ENCODE data around the gene PAGE5.

Gene PAGE5

DNA sequence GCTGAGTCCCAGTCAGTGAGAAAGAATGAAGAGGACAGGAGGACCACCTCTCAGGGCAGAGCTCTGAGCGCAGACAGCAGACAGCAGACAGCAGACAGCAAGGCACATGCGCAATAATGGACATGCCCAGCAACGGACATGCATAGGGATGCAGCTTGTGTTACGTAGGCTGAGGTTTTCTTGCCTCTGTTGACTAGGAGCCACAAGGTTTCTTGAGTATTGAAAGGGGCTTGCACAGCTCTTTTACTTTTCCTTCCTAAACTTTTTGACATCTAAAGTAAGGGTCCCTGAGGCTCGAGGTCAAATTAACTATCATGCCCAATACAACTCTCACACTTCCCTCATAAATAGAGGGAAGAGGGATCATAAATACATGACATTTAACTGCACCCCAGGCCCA lies 44.7 kb downstream of the PAGE5 start, which contains the start of gene PAGE3:
Gene PAGE3 (minus strand): TSS at position 101 of the 400 bp plus-strand sequence. CDS start 1,013 bp downstream, outside the sequence.
- Histone ChIP-seq H3K9ac (ENCODE audit: low read length in 2 of 2) (no peak within 1 kb of the TSS), H3K4me3 (ENCODE audit: low read length in 2 of 2) (no peak within 1 kb of the TSS), H3K36me3 (ENCODE audit: control insufficient read depth in 2 of 2, insufficient read depth in 2 of 2, low read length in 2 of 2) (no peaks in the 10 kb centered on the region), H3K9me3 (ENCODE audit: control insufficient read depth in 2 of 2, low read length in 2 of 2) (peaks cover 0 to 3% of the 10 kb centered on the region in 2 donors), H3K27me3 (ENCODE audit: control insufficient read depth in 1 of 2, insufficient read depth in 2 of 2, low read length in 2 of 2) (peaks cover 0 to 11% of the 10 kb centered on the region in 2 donors), H3K27ac (ENCODE audit: low read length) (no peak within 1 kb of the TSS), H3K4me1 (ENCODE audit: control insufficient read depth, insufficient read depth, low read length) (no peaks in the 10 kb centered on the region)

Data from stomach smooth muscle (tissue), 2 donors.